IMR-90 (cell line): ENCODE results near the gene TMA7. TPM values are rescaled to one million over a fixed set of nuclear protein-coding genes. Genes with fewer than 3 reads are reported as not detected.

Source experiments
- ATAC-seq: fragments of 200-7000 bp; cut with Tn5 transposase; 2 replicates; pipeline ENCODE4 v1.9.1; 2020; ENCODE audit warnings: low read depth, mild to moderate bottlenecking, moderate library complexity
- BruUV-seq: library from RNA; stranded (reverse); fragments of 400-500 nt; replicated peaks from 2 replicates; lab custom pipeline; 2021; lab: Mats Ljungman, UMichigan
- CTCF ChIA-PET: fragments of 300-600 bp; formaldehyde crosslinking; extraction: SDS; loops from one replicate; lab custom pipeline; 2021; ENCODE audit warnings: antibody characterized with exemption; lab: Yijun Ruan, JAX
- POLR2A ChIA-PET: fragments of 300-600 bp; sonication (Branson Sonifier 250); formaldehyde crosslinking; loops from one replicate; lab custom pipeline; 2022; ENCODE audit warnings: antibody characterized with exemption; ENCODE audit not compliant: unreplicated experiment; lab: Charles Lee
- DNase-seq: peaks from one replicate; pipeline ENCODE4 v3.0.0; 2013
- H2AFZ ChIP-seq: replicated peaks from 2 replicates; pipeline ENCODE3; 2013; ENCODE audit warnings: low read length, mild to moderate bottlenecking; ENCODE audit not compliant: poor library complexity
- H2AK5ac ChIP-seq: 2 replicates; pipeline ENCODE4 v1.6.1; 2013; ENCODE audit warnings: low read depth, low read length, inconsistent platforms
- H2AK9ac ChIP-seq: replicated peaks from 2 replicates; pipeline ENCODE3; 2013; ENCODE audit warnings: mild to moderate bottlenecking, low read depth, low read length, moderate library complexity; ENCODE audit not compliant: poor library complexity
- H2BK120ac ChIP-seq: 2 replicates; pipeline ENCODE4 v1.6.1; 2013; ENCODE audit warnings: low read depth, low read length, inconsistent platforms
- H2BK15ac ChIP-seq: 3 replicates; pipeline ENCODE4 v1.6.1; 2013; ENCODE audit warnings: low read depth, low read length, inconsistent platforms
- H2BK20ac ChIP-seq: 2 replicates; pipeline ENCODE4 v1.6.1; 2013; ENCODE audit warnings: low read depth, mild to moderate bottlenecking, inconsistent platforms, low read length, moderate library complexity
- H2BK5ac ChIP-seq: 2 replicates; pipeline ENCODE4 v1.6.1; 2013; ENCODE audit warnings: mild to moderate bottlenecking, low read depth, low read length, inconsistent platforms; ENCODE audit not compliant: poor library complexity, severe bottlenecking
- H3K14ac ChIP-seq: replicated peaks from 2 replicates; pipeline ENCODE4 v1.6.1; 2013; ENCODE audit warnings: low read depth, low read length, inconsistent platforms
- H3K18ac ChIP-seq: 2 replicates; pipeline ENCODE4 v1.6.1; 2013; ENCODE audit warnings: low read depth, low read length, control low read depth
- H3K23ac ChIP-seq: 2 replicates; pipeline ENCODE4 v1.6.1; 2013; ENCODE audit warnings: low read depth, low read length, inconsistent platforms
- H3K27ac ChIP-seq: 2 replicates; pipeline ENCODE4 v1.5.1; 2013; ENCODE audit warnings: mild to moderate bottlenecking, control low read depth, low read length; ENCODE audit not compliant: insufficient read depth
- H3K27me3 ChIP-seq: 2 replicates; pipeline ENCODE4 v1.6.1; 2013; ENCODE audit warnings: low read length; ENCODE audit not compliant: control insufficient read depth, insufficient read depth
- H3K36me3 ChIP-seq: 2 replicates; pipeline ENCODE4 v1.6.1; 2013; ENCODE audit warnings: low read length, mixed read lengths; ENCODE audit not compliant: control insufficient read depth, insufficient read depth
- H3K4ac ChIP-seq: 2 replicates; pipeline ENCODE4 v1.6.1; 2013; ENCODE audit warnings: low read depth, low read length, inconsistent platforms
- H3K4me1 ChIP-seq: 2 replicates; pipeline ENCODE4 v1.6.1; 2013; ENCODE audit warnings: low read length, mixed read lengths; ENCODE audit not compliant: control insufficient read depth, insufficient read depth
- H3K4me2 ChIP-seq: 2 replicates; pipeline ENCODE4 v1.6.1; 2013; ENCODE audit warnings: low read depth, mild to moderate bottlenecking, control low read depth, low read length, moderate library complexity
- H3K4me3 ChIP-seq: 2 replicates; pipeline ENCODE4 v1.5.1; 2013; ENCODE audit warnings: low read depth, mild to moderate bottlenecking, control low read depth, low read length, moderate library complexity; ENCODE audit not compliant: insufficient read depth
- H3K56ac ChIP-seq: 2 replicates; pipeline ENCODE4 v1.6.1; 2013; ENCODE audit warnings: low read length, inconsistent platforms; ENCODE audit not compliant: insufficient read depth; ENCODE audit errors: extremely low read depth
- H3K79me1 ChIP-seq, 2 experiments: 2 replicates each; pipeline ENCODE4 v1.6.1; 2013; ENCODE audit warnings: low read length in 2 of 2, inconsistent platforms in 1 of 2, low read depth in 1 of 2
- H3K9ac ChIP-seq: 2 replicates; pipeline ENCODE4 v1.6.1; 2013; ENCODE audit warnings: low read depth, low read length, control low read depth
- H3K9me1 ChIP-seq: 2 replicates; pipeline ENCODE4 v1.6.1; 2013; ENCODE audit warnings: low read length, inconsistent platforms; ENCODE audit not compliant: insufficient read depth
- H3K9me3 ChIP-seq: 2 replicates; pipeline ENCODE4 v1.6.1; 2013; ENCODE audit warnings: low read length; ENCODE audit not compliant: control insufficient read depth, insufficient read depth
- H4K20me1 ChIP-seq: 2 replicates; pipeline ENCODE4 v1.6.1; 2013; ENCODE audit warnings: low read length, inconsistent platforms; ENCODE audit not compliant: insufficient read depth
- H4K5ac ChIP-seq: 2 replicates; pipeline ENCODE4 v1.6.1; 2013; ENCODE audit warnings: mild to moderate bottlenecking, low read depth, low read length, control low read depth
- H4K8ac ChIP-seq, 2 experiments: 2 replicates each; pipeline ENCODE4 v1.6.1; 2013; ENCODE audit warnings: low read depth in 2 of 2, low read length in 2 of 2, control low read depth in 1 of 2, inconsistent platforms in 1 of 2
- H4K91ac ChIP-seq: 2 replicates; pipeline ENCODE4 v1.6.1; 2013; ENCODE audit warnings: low read depth, low read length, inconsistent platforms; ENCODE audit not compliant: insufficient read depth
- BHLHE40 ChIP-seq: fragments of 150-350 bp; IDR thresholded peaks from 2 replicates; pipeline ENCODE4 v1.6.1; 2016; ENCODE audit warnings: mild to moderate bottlenecking, low read depth, low read length
- CEBPB ChIP-seq: IDR thresholded peaks from 2 replicates; pipeline ENCODE4 v1.6.1; 2012; ENCODE audit warnings: low read depth, low read length, improper control_type of control experiment
- MAFK ChIP-seq: IDR thresholded peaks from 2 replicates; pipeline ENCODE4 v1.6.1; 2012; ENCODE audit warnings: low read depth, low read length, improper control_type of control experiment
- MAZ ChIP-seq: IDR thresholded peaks from 2 replicates; pipeline ENCODE4 v1.6.1; 2012; ENCODE audit warnings: low read depth, mild to moderate bottlenecking, low read length, improper control_type of control experiment, moderate library complexity, borderline replicate concordance
- MXI1 ChIP-seq: IDR thresholded peaks from 2 replicates; pipeline ENCODE4 v1.6.1; 2012; ENCODE audit warnings: low read depth, mild to moderate bottlenecking, low read length, moderate library complexity, borderline replicate concordance
- NFE2L2 ChIP-seq: fragments of 150-350 bp; IDR thresholded peaks from 2 replicates; pipeline ENCODE4 v1.6.1; 2016; ENCODE audit warnings: low read depth, mild to moderate bottlenecking, low read length
- POLR2A ChIP-seq: IDR thresholded peaks from 2 replicates; pipeline ENCODE4 v1.6.1; 2012; ENCODE audit warnings: mild to moderate bottlenecking, low read depth, low read length
- RAD21 ChIP-seq: IDR thresholded peaks from 2 replicates; pipeline ENCODE4 v1.6.1; 2012; ENCODE audit warnings: low read length, improper control_type of control experiment
- RCOR1 ChIP-seq: IDR thresholded peaks from 2 replicates; pipeline ENCODE4 v1.6.1; 2012; ENCODE audit warnings: mild to moderate bottlenecking, low read length, improper control_type of control experiment; ENCODE audit not compliant: insufficient replicate concordance
- RFX5 ChIP-seq: IDR thresholded peaks from 2 replicates; pipeline ENCODE4 v1.8.0; 2012; ENCODE audit warnings: low read depth, mild to moderate bottlenecking, low read length, moderate library complexity
- SMC3 ChIP-seq: fragments of 150-350 bp; IDR thresholded peaks from 2 replicates; pipeline ENCODE4 v1.6.1; 2016; ENCODE audit warnings: low read depth, mild to moderate bottlenecking, antibody characterized with exemption, low read length, moderate library complexity
- WGBS, 2 experiments: methylation state at CpG; one replicate each; pipeline versions ENCODE4 v1.1.5 to v1.1.7; 2013; ENCODE audit warnings: missing lambda C conversion rate in 2 of 2; ENCODE audit not compliant: insufficient read length in 1 of 2; ENCODE audit errors: extremely low coverage in 2 of 2; 5-methylcytosine and 5-hydroxymethylcytosine counted together
- dilution Hi-C: fragments of 300-500 bp; cut with HindIII; formaldehyde crosslinking; loops from one replicate; pipeline ENCODE4 v1.14.3; 2018; ENCODE audit warnings: low sequenced_read_pairs; ENCODE audit not compliant: unreplicated experiment
- in situ Hi-C: fragments of 300-500 bp; cut with MboI; formaldehyde crosslinking; loops from 3 replicates; pipeline ENCODE4 v1.14.3; 2019; ENCODE audit warnings: low sequenced_read_pairs, inconsistent platforms, mixed read lengths
- intact Hi-C: fragments of 100-400 bp; cut with micrococcal nuclease; formaldehyde crosslinking; loops from 2 replicates; pipeline ENCODE4 v1.10.0; 2022
- polyA plus RNA-seq, 3 experiments: library from polyadenylated mRNA; depleted of rRNA; stranded (reverse); fragments of >200 nt; gene quantifications; 2 replicates each; pipeline ENCODE4 v1.2.3, GENCODE V29; 2012; ENCODE audit warnings: low replicate concordance in 1 of 3
- total RNA-seq: library from RNA; depleted of rRNA; stranded (reverse); fragments of >200 nt; gene quantifications from 2 replicates; pipeline ENCODE4 v1.2.3, GENCODE V29; 2012
- TF ChIP-seq, protein P1 (sequence below): fragments of 150-350 bp; IDR thresholded peaks from 2 replicates; pipeline ENCODE4 v1.6.1; 2016; ENCODE audit warnings: low read depth, mild to moderate bottlenecking, low read length, moderate library complexity, borderline replicate concordance
- TF ChIP-seq, protein P2 (sequence below): conservative IDR thresholded peaks from 2 replicates; pipeline ENCODE4 v1.5.1; 2012; ENCODE audit warnings: mild to moderate bottlenecking, low read depth, low read length, improper control_type of control experiment
- TF ChIP-seq, protein P3 (sequence below): fragments of 150-350 bp; IDR thresholded peaks from 2 replicates; pipeline ENCODE4 v1.6.1; 2017; ENCODE audit warnings: mild to moderate bottlenecking, antibody characterized with exemption, low read length, low read depth

The TMA7 gene
- total and polyA plus RNA-seq, 2 of the 4 experiments (the other 2 are of a cell fraction): 81.9 to 240 TPM

DNA sequence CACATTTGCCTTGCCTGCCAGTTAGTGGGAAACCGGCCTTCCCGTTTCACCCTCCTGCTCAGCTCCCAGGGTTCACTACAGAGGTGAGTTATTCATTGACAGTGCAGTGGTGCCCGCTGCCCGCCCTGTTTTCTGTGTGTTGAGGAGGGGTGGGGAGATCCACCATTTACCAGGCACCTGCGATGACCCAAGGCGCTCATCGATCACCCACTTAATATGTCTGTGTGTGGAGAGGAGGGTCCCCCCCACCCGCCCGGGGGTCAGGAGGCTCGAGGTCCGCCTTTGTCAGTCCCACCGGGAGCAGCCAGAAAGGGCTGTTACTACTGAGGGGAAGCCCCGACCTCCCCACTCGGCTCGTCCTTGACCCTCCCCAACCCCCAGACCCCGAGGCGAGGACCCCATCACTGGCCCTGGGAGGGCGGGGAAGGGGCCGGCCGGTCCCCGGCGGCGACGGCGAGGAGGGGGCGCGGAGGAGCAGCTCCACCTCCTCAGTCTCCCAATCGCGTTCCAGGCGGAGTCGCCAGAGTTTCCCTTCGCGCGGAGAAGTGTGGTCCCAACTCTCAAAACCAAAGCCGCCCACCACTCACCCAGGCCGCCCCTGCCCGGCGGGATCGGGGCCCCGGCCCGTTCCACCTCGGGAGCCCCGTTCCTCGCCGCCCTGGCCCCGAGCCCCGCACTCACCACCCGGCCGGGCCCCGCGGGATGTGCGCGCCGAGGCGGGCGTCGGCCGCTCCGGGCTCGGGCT, 11.3 kb upstream of the TMA7 start:
- Histone ChIP-seq H3K9ac (peak overlapping the region; percentile 43), H3K36me3 (peaks cover 17% of the 10 kb centered on the region), H2BK15ac (no peak overlapping the region), H3K4me3 (peak overlapping the region; percentile 50), H3K79me1 (peaks cover 21 to 52% of the 10 kb centered on the region in 2 experiments; a peak in 3 of 4 replicates), H3K4me1 (peaks cover 29% of the 10 kb centered on the region), H2BK120ac (no peak overlapping the region; the same call in 1 of the 2 replicates), H2AK5ac (peak overlapping the region; percentile 64; the same call in 1 of the 2 replicates), H3K23ac (peak overlapping the region; percentile 64; the same call in 1 of the 2 replicates), H3K4ac (peak overlapping the region; percentile 60), H2BK20ac (no peak overlapping the region), H3K18ac (no peak overlapping the region; the same call in 1 of the 2 replicates), H3K14ac (peak overlapping the region; percentile 60; the same call in 1 of the 2 replicates), H2AFZ (peak overlapping the region; percentile 98), H4K20me1 (peaks cover 30% of the 10 kb centered on the region), H4K8ac (peak overlapping the region in 1 of 2 experiments; percentile 80; a peak in 2 of 4 replicates), H3K27ac (peak overlapping the region; percentile 14; the same call in 1 of the 2 replicates), H4K91ac (peak overlapping the region; percentile 28), H2AK9ac (peak overlapping the region; percentile 90), H4K5ac (no peak overlapping the region), H3K27me3 (no peaks in the 10 kb centered on the region), H3K4me2 (peak overlapping the region; percentile 71), H3K56ac (no peak overlapping the region), H3K9me1 (peaks cover 16% of the 10 kb centered on the region), H2BK5ac (peak overlapping the region; percentile 8), H3K9me3 (no peaks in the 10 kb centered on the region)
- ATAC-seq (peak; percentile 60), DNase-seq (peak; percentile 18)
- intact Hi-C loops: no loop called here
- 1% methylated on average over 39 of the region's 60 CpGs; no CpG with 5 or more reads in 1 of the 2 experiments for WGBS, 2 experiments
- no TSS peak for BruUV-seq
- ChIA-PET POLR2A (no interaction called here), CTCF (interaction anchor here (1.2 kb wide), 1 partner anchor 28 kb away, joined by 3 read pairs; no protein-coding TSS in a partner anchor)
- in situ Hi-C loops: no loop called here
- dilution Hi-C loops: no loop called here
- TF ChIP-seq MXI1: no peak
- no peak for TF ChIP-seq BHLHE40
- no peak for TF ChIP-seq NFE2L2
- TF ChIP-seq MAZ: no peak; the same call in 1 of the 2 replicates
- TF ChIP-seq, protein P1, sequence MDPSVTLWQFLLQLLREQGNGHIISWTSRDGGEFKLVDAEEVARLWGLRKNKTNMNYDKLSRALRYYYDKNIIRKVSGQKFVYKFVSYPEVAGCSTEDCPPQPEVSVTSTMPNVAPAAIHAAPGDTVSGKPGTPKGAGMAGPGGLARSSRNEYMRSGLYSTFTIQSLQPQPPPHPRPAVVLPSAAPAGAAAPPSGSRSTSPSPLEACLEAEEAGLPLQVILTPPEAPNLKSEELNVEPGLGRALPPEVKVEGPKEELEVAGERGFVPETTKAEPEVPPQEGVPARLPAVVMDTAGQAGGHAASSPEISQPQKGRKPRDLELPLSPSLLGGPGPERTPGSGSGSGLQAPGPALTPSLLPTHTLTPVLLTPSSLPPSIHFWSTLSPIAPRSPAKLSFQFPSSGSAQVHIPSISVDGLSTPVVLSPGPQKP: no peak
- TF ChIP-seq, protein P2, sequence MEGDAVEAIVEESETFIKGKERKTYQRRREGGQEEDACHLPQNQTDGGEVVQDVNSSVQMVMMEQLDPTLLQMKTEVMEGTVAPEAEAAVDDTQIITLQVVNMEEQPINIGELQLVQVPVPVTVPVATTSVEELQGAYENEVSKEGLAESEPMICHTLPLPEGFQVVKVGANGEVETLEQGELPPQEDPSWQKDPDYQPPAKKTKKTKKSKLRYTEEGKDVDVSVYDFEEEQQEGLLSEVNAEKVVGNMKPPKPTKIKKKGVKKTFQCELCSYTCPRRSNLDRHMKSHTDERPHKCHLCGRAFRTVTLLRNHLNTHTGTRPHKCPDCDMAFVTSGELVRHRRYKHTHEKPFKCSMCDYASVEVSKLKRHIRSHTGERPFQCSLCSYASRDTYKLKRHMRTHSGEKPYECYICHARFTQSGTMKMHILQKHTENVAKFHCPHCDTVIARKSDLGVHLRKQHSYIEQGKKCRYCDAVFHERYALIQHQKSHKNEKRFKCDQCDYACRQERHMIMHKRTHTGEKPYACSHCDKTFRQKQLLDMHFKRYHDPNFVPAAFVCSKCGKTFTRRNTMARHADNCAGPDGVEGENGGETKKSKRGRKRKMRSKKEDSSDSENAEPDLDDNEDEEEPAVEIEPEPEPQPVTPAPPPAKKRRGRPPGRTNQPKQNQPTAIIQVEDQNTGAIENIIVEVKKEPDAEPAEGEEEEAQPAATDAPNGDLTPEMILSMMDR: no peak
- no peak for TF ChIP-seq MAFK
- no peak for TF ChIP-seq RAD21
- no peak for TF ChIP-seq CEBPB
- TF ChIP-seq RFX5: no peak
- TF ChIP-seq, protein P3, sequence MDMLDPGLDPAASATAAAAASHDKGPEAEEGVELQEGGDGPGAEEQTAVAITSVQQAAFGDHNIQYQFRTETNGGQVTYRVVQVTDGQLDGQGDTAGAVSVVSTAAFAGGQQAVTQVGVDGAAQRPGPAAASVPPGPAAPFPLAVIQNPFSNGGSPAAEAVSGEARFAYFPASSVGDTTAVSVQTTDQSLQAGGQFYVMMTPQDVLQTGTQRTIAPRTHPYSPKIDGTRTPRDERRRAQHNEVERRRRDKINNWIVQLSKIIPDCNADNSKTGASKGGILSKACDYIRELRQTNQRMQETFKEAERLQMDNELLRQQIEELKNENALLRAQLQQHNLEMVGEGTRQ: no peak
- no peak for TF ChIP-seq POLR2A
- no peak for TF ChIP-seq RCOR1
- no peak for TF ChIP-seq SMC3
